WI38 (cell line): ENCODE results near the gene CFAP157.

Experiments used
- H3K4me3 ChIP-seq: 2 replicates; pipeline ENCODE4 v1.5.1; 2011; ENCODE audit warnings: low read depth, mild to moderate bottlenecking, control low read depth, low read length
- CTCF ChIP-seq: IDR thresholded peaks from 2 replicates; pipeline ENCODE4 v1.5.1; 2012; ENCODE audit warnings: low read depth, mild to moderate bottlenecking, control low read depth, low read length

CFAP157 gene

DNA sequence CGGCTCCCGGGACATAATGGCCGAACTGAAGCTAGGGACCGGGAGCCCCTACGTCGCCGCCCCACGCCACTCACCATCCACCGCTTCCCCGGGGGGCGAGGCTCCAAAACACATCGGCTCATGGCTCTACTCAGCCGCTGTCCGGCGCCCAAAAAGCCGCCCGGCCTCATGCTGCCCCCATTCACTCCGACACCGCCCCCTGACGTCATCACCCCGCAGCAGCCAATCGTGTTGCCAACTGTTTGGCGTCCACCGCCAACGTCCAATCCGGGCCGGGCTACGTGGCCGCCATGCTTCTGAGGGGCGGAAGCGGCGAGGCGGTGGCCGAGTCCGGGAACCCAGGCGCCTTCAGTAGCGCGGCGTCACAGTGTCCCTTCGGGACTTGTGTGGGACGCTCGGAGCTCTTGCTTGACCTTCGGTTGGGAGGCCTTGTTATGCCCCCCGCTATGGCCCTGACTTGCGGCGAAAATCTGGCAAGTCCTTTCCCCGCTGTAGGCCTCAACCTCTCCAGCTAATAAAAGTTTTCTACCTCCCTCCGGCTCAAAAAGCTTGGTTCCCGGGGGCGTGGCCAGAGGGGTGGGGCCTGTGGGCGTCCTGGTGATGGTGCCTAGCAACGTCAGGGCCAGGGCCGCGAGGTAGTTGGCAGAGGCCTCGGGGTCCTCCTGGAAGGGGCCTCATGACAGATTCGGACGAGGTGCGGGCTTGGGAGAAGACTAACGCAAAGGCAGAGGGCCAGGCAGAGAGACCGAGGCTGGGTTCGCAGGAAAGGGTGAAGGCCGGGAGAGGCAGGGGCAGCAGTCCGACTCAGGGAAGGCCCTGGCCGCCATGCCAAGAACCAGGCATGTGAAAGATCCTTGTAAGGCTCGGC, 8.9 kb downstream of the CFAP157 start, which contains the start of the genes PTRH1 and TTC16:
Gene PTRH1 (minus strand): TSS at position 194 of the 868 bp plus-strand sequence. CDS start 24 bp downstream, at position 170.
Gene TTC16 (plus strand): TSS at position 610 of the 868 bp plus-strand sequence. CDS start 67 bp downstream, at position 677.
- no peak for TF ChIP-seq CTCF
- H3K4me3 ChIP-seq = peak within 1 kb of the TSS; percentile 86

DNA sequence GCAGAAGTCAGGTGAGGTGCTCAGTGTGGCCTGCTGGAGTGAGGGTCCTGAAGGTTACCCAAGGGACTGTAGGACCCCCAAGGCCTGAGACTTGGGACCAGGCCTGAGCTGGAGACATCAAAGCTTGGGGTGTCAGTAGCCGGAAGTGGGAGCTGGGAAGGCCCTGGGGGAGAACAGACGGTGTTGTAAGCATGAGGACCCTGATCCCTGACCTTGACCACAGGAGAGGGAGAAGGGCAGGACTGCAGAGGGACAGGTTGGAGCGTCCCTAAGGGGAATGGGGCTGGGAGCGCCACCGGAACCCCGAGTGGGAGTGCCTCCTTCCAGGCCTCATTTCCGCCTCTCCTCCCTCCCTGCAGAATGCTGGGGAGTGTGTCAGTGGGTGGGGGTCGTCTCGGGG, 9.6 kb downstream of the CFAP157 start:
- no peak overlapping the region for H3K4me3 ChIP-seq
- TF ChIP-seq CTCF = no peak

- TF ChIP-seq CTCF = no peak
- H3K4me3 ChIP-seq = no peak overlapping the region
Measured at GRCh38 chr9:127717766-127718165, 11.0 kb downstream of the CFAP157 start.

GRCh38 chr9:127720031-127720864, 13.5 kb downstream of the CFAP157 start:
- no peak overlapping the region for H3K4me3 ChIP-seq
- no peak for TF ChIP-seq CTCF

GRCh38 chr9:127720865-127721227, 14.1 kb downstream of the CFAP157 start:
- TF ChIP-seq CTCF = no peak
- no peak overlapping the region for H3K4me3 ChIP-seq

DNA sequence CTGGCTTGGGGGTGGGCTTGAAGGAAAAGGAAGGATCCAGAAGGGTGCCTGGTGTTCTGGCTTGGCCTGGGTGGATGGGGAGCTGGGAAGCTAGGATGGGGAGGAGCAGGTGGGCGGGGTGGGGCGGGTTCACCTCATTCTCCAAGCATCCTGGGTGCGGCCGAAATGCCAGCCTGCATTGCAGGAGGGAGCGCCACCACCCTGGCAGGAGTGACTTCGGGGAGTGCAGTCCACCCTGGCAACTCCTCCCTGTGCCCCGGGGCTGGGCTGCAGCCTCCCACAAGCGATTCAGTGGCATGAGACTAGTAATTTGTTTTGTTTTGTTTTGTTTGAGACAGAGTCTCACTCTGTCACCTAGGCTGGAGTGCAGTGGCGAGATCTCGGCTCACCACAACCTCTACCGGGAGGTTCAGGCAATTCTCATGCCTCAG, 14.6 kb downstream of the CFAP157 start:
- no peak overlapping the region for H3K4me3 ChIP-seq
- no peak for TF ChIP-seq CTCF
